Activated CD8-positive, alpha-beta memory T cell treated with anti-CD3 and anti-CD28 coated beads, Interleukin-2, amount 50 U/mL, for 1 hour (primary cell): ENCODE results near the gene ATP13A3.
A peak's percentile ranks its signal among the peaks of the same experiment; 100 is the strongest.
"Not testable (repeated sequence)": the region's sequence is repeated elsewhere in the genome, so short reads cannot be mapped to it uniquely, and the experiment has no call there.

ENCODE experiments used
- DNase-seq: peaks from one replicate; pipeline ENCODE4 v3.0.0-alpha.2; 2020; ENCODE audit errors: extremely low read depth

ATP13A3 gene

DNA sequence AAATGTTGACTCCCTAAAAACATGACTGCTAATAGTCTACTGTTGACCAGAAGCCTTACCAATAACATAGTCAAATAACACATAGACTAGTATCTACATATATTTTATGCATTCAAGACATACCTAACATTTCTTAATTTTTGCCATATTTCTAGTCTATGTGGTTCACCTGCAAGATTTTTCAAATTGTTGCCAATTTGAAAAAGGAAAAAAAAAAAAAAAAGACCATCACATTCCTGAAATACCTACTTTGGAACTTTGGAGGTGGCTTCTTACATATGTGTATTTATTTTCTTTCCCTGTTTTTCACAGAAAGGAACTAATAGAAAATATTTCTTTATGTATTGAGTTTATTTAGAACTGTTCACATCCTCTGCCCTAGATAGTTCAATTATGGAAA lies 13.4 kb upstream of the ATP13A3 start:
- no peak for DNase-seq

DNA sequence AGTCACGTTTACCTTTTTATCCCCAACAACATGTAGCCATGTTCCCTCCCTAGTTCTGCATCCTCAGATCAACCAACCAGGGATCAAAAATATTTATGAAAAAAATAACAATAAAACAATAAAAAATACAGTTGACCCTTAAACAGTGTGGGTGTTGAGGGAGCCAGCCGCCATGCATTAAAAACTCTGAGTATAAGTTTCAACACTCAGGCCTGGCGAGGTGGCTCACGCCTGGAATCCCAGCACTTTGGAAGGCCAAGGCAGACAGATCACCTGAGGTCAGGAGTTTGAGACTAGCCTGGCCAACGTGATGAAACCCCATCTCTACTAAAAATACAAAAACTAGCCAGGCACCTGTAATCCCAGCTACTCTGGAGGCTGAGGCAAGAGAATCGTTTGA lies 12.7 kb upstream of the ATP13A3 start:
- not testable (repeated sequence) for DNase-seq

DNA sequence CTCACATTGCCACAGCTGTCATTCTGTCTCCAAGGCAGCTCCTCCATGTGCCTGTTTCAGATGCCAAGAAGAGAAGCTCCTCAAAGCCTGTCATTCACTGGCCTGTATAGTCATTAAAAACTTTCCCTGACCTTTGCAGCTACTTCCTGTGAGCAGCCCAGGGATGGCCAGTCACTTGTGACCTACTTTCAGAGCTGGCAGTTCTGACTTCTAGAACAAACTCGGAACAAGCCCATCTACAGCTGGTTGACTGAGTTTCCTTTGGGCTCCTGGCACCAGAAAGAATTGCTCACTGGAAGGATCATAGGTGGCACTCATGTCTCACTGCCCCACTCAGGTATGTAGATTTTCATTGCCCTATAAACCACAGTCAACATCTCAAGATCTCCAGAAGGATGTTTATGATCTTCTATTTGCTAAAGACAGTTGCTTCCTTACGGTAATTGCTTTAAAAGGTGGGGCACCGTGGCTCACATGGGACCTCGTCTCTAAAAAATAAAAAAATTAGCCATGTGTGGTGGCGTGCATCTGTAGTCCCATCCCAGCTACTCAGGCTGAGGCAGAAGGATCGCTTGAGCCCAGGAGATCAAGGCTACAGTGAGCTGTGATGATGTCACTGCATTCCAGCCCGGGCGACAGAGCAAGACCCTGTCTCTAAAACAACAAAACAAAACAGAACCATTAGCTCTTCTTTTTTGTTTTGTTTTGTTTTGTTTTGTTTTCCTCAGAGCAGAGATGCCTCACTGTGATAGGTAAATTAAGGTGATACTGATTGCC lies 11.2 kb upstream of the ATP13A3 start:
- DNase-seq: no peak

DNA sequence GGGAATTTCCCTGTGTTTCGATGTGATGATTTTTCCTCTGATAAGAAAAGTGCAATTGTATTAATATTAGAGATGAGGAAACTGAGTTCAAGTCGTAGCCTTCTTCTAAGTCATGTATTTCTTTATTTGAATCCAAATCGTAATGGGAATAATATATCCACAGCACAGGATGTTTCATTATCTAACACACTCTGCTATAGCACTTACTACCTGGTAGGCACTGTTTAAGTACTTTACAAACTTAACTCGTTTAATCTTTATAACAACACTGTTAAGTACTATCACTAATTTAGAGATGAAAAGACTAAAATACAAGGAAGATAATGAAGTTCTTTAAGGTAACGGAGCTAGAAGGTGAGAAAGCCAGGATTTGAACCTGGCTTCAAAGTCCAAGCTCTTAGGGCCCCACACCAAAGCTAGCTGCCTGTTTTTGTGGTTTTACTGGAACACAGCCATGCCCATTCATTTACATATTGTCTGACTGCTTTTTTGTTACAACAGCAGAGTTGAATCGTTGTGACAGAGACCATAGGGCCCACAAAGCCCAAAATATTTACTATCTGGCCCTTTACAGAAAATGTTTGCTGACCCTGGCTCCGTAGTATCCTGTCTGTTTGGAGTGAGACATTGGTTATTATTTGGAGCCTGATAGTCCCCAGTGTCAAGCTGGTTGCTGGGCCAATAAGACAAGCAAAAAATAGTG lies 9.6 kb upstream of the ATP13A3 start:
- no peak for DNase-seq

DNA sequence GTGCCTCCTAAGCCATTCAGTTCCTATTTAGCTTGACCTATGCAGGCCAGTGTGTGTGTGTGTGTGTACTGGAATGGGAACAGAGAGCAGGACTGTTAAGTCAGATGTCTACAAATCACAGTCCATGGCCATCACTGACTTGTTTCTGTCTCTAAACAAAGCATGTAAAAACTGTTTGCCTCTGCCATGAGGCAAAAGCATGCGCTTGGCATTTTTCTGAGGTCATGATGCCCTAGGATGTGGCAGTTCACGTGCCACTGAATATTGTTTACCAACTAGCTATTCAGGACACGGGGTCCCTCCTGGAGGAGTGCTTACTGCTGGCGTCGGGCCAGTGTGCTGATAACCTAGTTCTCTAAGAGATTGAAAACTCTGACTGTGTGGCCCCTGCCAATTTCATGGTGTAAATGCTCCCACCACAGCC lies 8.2 kb upstream of the ATP13A3 start:
- DNase-seq: no peak

DNA sequence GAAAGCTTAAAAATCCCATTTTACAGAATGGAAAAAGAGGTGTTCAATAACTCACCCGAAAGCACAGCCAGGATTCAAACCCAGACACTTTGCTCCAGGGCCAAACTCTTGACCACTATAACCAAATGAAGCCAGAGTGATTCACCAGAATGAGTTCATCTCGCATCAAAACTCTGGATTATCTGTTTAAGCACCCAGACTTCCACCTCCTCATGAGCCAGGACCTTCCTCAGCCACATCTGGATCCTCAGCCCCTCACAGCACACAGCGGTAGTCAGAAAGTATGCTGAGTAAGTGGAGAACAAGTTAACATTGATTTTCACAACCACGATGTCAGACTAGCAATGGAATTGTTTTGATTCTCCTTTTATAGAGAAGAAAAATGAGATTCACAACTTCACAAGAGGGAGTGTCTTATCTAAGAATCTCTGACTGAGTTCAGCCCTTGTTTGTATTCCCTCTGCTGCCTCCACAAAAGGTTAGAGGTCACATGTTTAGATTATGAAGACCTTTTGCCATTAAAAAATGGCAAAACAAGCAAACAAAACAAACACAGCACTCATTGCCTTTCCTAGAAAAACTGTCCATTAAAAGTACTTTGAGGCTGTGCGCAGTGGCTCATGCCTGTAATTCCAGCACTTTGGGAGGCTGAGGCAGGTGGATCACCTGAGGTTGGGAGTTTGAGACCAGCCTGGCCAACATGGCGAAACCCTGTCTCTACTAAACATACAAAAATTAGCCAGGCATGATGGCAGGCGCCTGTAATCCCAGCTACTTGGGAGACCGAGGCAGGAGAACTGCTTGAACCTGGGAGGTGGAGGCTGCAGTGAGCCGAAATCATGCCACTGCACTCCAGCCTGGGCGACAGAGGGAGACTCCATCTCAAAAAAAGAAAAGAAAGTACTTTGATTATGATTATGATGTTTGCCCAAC lies 7.5 kb upstream of the ATP13A3 start:
- not testable (repeated sequence) for DNase-seq

DNA sequence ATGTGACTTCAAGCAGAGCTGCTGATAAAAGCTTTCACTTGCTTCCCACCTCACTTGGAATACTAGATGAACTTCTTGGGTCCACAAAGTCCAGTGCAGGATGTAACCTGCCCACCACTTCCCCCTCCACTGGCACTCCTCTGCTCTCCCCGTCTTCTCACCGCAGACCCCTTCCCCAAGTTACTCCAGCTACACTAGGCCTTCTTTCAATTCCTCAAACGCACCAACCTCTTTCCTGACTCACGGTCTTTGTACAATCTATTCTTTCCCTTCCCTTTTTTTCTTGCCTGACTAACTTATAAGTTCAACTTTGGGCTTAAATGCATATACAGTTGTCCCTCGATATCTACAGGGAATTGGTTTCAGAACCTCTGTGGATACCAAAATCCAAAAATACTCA lies 5.2 kb upstream of the ATP13A3 start:
- no peak for DNase-seq

DNA sequence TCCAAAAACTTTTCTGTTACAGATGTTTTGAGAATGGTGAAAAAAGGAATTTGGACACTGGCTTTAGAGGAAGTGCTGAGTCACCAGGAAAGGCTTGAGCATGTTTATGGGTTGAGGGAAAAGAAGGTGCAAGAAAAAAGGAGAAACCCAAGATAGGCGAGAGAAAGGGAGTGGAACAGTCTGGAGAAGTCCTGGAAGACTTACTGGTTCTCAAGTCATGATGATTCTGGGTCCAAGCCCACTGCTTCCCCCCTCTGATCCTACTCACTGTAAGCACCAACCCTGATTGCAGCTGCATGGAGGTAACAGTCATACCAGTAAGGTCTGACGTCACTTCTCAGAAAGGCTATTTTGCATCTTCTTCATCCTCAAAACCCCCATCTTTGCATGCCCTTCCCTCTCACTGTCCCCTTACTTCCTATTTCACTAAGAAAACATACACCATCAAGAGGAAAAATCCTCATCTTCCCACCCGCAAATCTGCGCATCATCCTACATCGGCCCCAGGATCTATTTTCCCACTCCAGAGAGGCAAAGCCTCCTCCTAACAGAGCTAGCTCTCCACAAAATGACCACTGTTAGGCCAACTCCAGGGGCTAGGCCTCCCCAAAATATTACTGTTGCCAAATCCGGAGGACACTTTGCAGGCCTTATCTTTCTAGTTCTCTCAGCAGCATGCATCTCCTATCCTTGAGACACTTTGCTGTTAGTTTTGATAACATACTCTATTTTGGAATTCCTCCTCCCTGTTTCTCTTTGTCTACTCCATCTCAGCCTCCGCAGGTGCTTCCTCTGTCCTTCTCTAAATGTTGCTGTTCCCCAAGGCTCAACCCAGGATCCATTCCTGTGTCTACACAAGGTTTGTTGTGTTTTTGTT lies 3.2 kb upstream of the ATP13A3 start:
- DNase-seq: no peak

DNA sequence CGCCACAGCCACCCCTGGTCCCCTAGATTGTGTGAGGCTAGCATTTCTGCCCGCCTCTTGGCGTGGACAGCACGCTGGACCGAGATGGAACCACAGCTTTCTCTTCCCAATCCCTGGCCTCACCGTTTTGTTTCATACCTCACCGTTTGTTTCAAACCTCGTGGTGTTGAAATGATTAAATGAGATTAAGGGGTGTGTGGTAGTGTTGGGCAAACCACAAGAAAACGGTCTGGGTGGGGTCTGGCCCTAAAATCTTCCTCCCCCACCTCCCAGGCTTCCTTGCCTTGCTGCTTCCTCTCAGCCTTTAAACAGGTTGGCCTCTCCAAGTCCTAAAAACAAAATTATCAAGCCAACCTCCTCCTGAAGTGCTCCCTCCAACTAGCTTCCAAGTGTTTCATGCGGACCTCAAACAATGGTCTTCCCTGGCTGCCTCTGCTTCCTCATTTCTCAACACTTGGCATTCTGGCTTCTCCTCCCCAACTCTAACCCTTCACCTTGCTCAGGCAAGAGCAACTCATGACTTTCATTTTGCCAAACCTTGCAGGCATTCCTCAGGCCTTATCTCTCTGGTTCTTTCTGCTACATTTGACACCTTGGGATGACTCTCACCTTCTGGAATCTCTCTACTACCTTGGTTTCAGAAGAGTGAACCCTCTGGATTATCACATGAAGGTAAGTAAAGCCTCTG lies 1.4 kb upstream of the ATP13A3 start:
- DNase-seq: no peak

DNA sequence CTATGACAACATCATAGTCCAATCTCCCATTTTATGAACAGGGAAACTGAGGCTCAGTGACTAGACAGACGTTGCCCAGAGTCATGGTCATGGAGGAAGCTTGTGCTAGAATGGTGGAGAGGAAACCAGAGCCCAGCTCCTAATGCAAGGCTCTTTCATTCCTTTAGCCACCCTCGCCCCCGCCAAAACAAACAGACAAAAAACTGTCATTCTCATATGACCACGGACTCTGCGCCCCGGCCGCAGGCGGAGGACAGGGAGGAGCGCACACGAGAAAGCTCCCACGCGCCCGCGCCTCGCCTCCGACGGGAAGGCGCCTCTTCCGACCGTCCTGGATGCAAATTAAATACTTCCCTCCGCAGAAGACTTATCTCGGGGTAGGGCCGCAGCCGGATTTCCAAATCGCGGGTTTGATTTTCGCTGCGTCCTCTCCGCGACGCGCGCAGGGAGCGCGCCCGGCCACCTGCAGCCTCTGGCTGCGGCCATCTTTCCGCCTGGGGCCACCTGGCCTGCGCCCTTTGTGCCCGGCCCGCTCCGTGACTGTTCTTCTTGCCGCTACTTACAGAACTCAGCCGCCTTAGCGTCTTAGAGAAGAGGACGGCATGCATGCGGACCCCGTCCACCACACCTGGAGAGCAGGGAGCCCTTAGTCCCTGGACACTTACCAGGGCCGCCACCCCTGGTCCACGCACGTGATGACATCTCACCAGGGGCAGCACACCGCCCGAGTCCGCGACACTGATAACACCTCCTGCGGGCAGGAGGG lies 670 bp upstream of the ATP13A3 start:
- no peak for DNase-seq

DNA sequence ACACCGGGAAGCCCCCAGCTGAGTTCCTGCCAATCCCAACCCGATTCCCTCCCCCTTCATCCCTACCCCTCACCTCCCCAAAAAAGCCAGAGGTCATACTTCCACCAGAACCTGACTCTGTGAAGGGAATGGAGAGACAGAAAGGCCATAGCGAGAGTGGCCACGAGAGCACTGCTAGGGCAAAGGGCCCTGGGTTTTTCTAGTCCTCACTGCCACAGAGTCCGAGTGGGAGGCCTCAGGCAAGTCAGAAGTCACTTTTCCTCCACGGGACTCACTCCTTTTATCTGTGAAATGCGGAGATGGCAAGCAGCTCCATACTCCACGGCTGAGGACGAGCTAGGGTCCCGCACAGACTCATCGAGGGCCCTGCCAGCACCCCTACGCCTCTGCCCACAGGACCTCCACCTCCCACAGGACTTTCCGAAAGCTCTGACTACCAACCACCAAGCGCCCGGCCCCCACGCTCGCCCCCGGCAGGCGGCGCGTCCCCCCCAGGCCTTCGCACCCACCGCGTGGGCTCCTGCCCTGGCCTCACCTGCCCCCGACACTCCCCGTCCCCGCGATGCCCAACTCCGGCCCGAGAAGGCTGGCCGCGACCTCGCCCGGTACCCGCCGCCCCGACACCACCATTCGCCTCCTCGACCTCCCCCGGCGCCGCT lies 792 bp downstream of the ATP13A3 start:
- peak; percentile 17 for DNase-seq

DNA sequence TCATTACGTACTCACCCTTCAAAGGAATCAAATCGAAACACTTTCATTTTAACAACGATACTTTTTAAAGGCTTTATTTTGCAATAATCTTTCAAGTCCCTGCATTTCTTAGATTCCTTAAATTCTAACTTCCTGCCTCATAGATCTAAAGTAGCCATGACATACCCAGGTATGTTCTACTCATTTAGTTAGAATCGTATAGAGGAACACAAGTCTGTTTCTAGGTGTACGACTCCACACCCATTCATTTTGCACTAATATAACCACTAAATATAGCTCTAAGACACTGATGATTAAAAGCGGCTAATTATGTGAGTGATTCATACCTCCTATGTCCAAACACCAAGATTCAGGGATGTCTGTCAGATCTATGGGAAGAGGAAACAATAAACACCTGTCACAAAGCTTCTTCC lies 1.3 kb downstream of the ATP13A3 start:
- DNase-seq: no peak

DNA sequence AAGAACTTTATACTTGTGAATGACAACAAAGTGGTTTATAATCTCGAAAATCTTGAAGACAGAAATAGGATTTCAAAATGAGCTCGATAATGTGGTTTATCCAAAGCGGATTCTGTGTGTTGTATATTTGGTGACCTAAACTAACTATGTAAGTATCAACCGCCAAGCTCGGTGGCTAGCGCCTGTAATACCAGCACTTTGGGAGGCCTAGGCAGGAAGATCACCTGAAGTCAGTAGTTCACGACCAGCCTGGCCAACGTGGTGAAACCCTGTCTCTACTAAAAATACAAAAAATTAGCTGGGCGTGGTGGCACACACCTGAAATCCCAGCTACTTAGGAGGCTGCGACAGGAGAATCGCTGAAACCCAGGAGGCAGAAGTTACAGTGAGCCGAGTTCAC lies 2.2 kb downstream of the ATP13A3 start:
- DNase-seq: no peak

DNA sequence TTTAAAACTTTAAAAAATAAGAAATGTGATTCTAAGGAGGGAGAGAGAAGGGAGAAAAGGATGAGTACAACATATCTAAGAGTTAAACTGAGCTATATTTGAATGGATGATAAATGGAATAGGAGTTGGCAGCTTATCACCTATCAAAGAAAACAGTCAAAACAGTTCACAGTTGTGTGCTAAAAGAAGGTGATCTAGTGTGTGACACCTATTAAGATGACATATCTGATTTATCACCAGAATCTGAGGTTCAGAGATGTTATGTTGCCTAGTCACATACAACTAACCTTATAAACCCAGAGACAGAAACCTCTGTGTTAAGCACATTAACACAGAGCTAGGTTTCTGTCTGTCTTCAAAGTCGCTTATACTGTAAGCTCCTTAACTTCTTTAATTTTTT lies 3.0 kb downstream of the ATP13A3 start:
- DNase-seq: no peak

DNA sequence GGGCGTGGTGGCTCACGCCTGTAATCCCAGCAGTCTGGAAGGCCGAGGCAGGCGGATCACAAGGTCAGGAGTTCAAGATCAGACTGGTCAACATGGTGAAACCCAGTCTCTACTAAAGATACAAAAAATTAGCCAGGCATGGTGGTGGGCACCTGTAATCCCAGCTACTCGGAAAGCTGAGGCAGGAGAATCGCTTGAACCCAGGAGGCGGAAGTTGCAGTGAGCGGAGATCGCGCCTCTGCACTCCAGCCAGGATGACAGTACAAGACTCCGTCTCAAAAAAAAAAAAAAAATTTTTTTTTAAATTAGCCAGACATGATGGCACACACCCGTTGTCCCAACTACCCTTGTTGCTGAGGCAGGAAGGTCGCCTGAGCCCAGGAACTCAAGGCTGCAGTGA lies 4.0 kb downstream of the ATP13A3 start:
- DNase-seq: not testable (repeated sequence)

DNA sequence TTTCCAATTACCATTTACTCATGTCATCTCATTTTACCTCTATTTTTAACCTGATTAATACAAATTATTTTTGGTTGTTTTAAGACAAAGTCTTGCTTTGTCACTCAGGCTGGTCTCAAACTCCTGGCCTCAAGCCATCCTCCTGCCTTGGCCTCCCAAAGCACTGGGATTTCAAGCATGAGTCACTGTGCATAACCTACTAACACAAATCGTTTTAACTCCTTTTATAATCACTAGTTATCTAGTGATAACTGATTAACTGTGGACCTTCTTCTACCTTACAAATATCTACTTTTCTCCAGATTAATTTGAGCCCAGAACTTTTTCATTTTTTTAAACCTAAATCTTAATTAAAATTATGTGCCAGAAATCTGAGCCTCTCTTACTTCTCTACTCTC lies 4.6 kb downstream of the ATP13A3 start:
- DNase-seq: no peak

DNA sequence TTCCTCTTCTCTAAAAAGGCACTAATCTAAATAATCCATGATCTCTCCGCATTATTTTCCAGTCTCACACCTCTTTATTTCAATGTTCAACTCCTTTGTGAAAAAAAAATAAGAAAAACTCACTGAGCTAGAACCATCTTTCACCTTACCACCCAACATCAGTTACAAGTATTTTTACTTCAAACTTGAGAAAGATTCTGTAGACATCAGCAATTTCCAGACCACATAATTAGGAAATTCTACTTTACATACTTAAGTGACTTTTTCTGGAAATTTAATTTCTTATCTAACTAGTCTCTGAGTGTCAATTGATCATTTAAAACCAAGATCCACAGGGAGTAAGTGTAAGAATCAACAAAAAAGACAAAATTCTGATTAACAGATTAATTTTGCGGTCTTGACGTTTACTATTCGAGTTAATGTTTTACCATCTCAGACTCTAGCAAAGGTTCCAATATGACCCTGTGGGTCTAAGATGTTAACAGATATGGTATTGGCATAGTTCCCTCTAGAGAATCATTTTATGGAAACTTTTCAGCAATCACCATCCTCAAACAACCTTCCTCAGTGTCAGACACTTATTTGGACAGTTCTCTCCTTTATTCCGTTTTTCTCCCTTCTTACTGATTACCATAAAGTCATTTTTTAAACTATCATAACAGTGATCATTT lies 5.1 kb downstream of the ATP13A3 start:
- no peak for DNase-seq

DNA sequence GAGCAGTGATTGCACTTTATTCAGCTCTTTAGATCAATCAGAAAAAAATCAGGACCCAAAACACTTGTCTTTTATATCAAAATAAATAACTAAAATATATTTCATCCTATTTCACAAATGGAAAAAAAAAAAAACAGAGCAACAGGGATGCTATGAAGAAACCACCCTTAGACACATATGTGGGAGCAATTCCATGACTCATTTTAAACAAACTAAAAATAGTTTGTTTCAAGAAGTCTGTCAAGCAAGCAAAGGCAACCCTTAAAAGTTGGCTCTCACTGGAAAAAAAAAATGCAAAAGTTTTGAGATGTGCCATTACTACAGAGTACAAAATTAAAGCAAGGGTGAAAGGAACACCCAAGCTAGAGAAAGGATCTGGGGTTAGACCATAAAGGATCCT lies 5.7 kb downstream of the ATP13A3 start:
- DNase-seq: no peak

DNA sequence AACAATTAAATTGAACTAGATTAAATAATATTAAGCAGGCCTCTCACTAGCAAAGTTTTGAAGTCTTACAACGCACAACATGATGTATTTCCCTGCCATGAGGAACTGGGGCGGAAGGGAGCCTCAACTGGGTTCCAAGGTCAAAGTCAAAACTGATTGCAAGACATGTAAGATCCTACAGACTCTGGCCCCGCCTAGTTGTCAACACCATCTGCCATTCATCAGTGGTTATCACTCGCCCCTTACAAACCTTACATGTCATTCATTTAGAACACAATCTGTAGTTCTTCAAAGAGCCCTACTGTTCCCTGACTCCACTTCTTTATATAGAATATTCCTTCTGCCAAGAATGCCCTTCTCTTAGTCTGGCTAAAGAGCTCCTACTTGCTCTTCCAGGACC lies 10.0 kb downstream of the ATP13A3 start:
- no peak for DNase-seq
